HCT116 (cell line): ENCODE results near the gene ZEB2. TPM values are rescaled to one million over a fixed set of nuclear protein-coding genes. Genes with fewer than 3 reads are reported as not detected.

Source experiments
- ATAC-seq: fragments of 200-7000 bp; cut with Tn5 transposase; 2 replicates; pipeline ENCODE4 v1.9.1; 2020; ENCODE audit warnings: mild to moderate bottlenecking, moderate library complexity
- BruUV-seq: library from RNA; stranded (reverse); fragments of 400-500 nt; replicated peaks from 2 replicates; lab custom pipeline; 2021; lab: Mats Ljungman, UMichigan
- CTCF ChIA-PET: fragments of 300-600 bp; sonication (Branson Sonifier 250); formaldehyde crosslinking; loops from one replicate; lab custom pipeline; 2021; ENCODE audit warnings: antibody characterized with exemption; lab: Charles Lee
- POLR2A ChIA-PET: fragments of 300-600, 350-600 bp; sonication (Branson Sonifier 250); formaldehyde crosslinking; loops from one replicate; lab custom pipeline; 2021; ENCODE audit warnings: antibody characterized with exemption; lab: Charles Lee
- RAD21 ChIA-PET, 2 experiments: fragments of 300-600 bp; sonication (Branson Sonifier 250); formaldehyde crosslinking; loops; one replicate each; lab custom pipeline; 2023; ENCODE audit warnings: low total read pairs in 2 of 2; ENCODE audit not compliant: uncharacterized antibody in 2 of 2, unreplicated experiment in 2 of 2, low non-redundant PET in 1 of 2; lab: Charles Lee
- DNase-seq: peaks from one replicate; pipeline ENCODE4 v3.0.0-alpha.2; 2010; ENCODE audit warnings: low read depth, low spot score
- H2AFZ ChIP-seq: fragments of 200-600 bp; shearing (Covaris generic), sonication (generic); 2 replicates; pipeline ENCODE4 v1.6.1; 2017; ENCODE audit warnings: low read depth, mixed run types, mixed read lengths, antibody characterized with exemption, low read length; ENCODE audit not compliant: poor library complexity, severe bottlenecking
- H3K27ac ChIP-seq: 2 replicates; pipeline ENCODE4 v1.5.1; 2012; ENCODE audit warnings: low read depth, low read length
- H3K27me3 ChIP-seq: fragments of 200-600 bp; sonication (generic); 2 replicates; pipeline ENCODE4 v1.6.1; 2016; ENCODE audit warnings: mixed run types, low read length, mixed read lengths; ENCODE audit not compliant: insufficient read depth
- H3K36me3 ChIP-seq, 2 experiments: fragments of 200-500 bp in 1 of 2; fragments of 200-600 bp in 1 of 2; sonication (Bioruptor generic) in 1 of 2; sonication (generic) in 1 of 2; 2 replicates each; pipeline versions ENCODE4 v1.5.1 to v1.6.1; 2014 to 2016; ENCODE audit warnings: low read length in 2 of 2, inconsistent platforms in 1 of 2, mixed read lengths in 1 of 2, mixed run types in 1 of 2; ENCODE audit not compliant: insufficient read depth in 2 of 2, control insufficient read depth in 1 of 2
- H3K4me1 ChIP-seq, 2 experiments: fragments of 200-600 bp in 1 of 2; sonication (generic) in 1 of 2; 2 replicates each; pipeline versions ENCODE4 v1.5.1 to v1.6.1; 2012 to 2017; ENCODE audit warnings: low read length in 2 of 2, inconsistent platforms in 1 of 2, mild to moderate bottlenecking in 1 of 2, mixed read lengths in 1 of 2, mixed run types in 1 of 2, moderate library complexity in 1 of 2; ENCODE audit not compliant: insufficient read depth in 2 of 2, control insufficient read depth in 1 of 2
- H3K4me2 ChIP-seq: fragments of 200-600 bp; sonication (generic); 2 replicates; pipeline ENCODE4 v1.6.1; 2017; ENCODE audit warnings: mixed run types, low read length, mixed read lengths
- H3K4me3 ChIP-seq, 2 experiments: fragments of 200-600 bp in 1 of 2; sonication (generic) in 1 of 2; replicated peaks in 1 of 2; 2 replicates each; pipeline ENCODE4 v1.5.1; 2011 to 2016; ENCODE audit warnings: low read length in 2 of 2, control low read depth in 1 of 2, low read depth in 1 of 2, mild to moderate bottlenecking in 1 of 2, mixed read lengths in 1 of 2, mixed run types in 1 of 2
- H3K79me2 ChIP-seq: fragments of 200-600 bp; sonication (generic); 2 replicates; pipeline ENCODE4 v1.6.1; 2017; ENCODE audit warnings: mild to moderate bottlenecking, mixed run types, low read length, moderate library complexity, mixed read lengths; ENCODE audit not compliant: insufficient read depth
- H3K9ac ChIP-seq: fragments of 200-600 bp; sonication (generic); 2 replicates; pipeline ENCODE4 v1.6.1; 2016; ENCODE audit warnings: low read length, mixed read lengths
- H3K9me2 ChIP-seq: fragments of 200-600 bp; sonication (generic), shearing (Covaris generic); 2 replicates; pipeline ENCODE4 v1.6.1; 2017; ENCODE audit warnings: mixed run types, mild to moderate bottlenecking, moderate library complexity; ENCODE audit not compliant: insufficient read depth
- H3K9me3 ChIP-seq, 2 experiments: fragments of 200-500 bp in 1 of 2; fragments of 200-600 bp in 1 of 2; sonication (Bioruptor generic) in 1 of 2; sonication (generic) in 1 of 2; 2 replicates each; pipeline ENCODE4 v1.6.1; 2014 to 2017; ENCODE audit warnings: low read length in 2 of 2, mixed read lengths in 2 of 2, inconsistent platforms in 1 of 2, low read depth in 1 of 2, mild to moderate bottlenecking in 1 of 2, mixed run types in 1 of 2, moderate library complexity in 1 of 2; ENCODE audit not compliant: control insufficient read depth in 1 of 2, insufficient read depth in 1 of 2
- H4K20me1 ChIP-seq: fragments of 200-600 bp; sonication (generic), shearing (Covaris generic); 2 replicates; pipeline ENCODE4 v1.6.1; 2017; ENCODE audit warnings: mixed run types, mild to moderate bottlenecking, moderate library complexity; ENCODE audit not compliant: insufficient read depth
- CBX3 ChIP-seq: IDR thresholded peaks from 2 replicates; pipeline ENCODE4 v1.6.1; 2012; ENCODE audit warnings: low read depth
- CEBPB ChIP-seq: IDR thresholded peaks from 2 replicates; pipeline ENCODE4 v1.6.1; 2012; ENCODE audit warnings: low read depth
- CTCF ChIP-seq, 3 experiments: fragments of 200-600 bp in 1 of 3; sonication (generic) in 1 of 3; IDR thresholded peaks in 2 of 3; conservative IDR thresholded peaks in 1 of 3; 2 replicates each; pipeline ENCODE4 v1.5.1; 2012 to 2017; ENCODE audit warnings: low read depth in 2 of 3, low read length in 2 of 3, antibody characterized with exemption in 1 of 3, borderline replicate concordance in 1 of 3, control low read depth in 1 of 3, mild to moderate bottlenecking in 1 of 3, mixed read lengths in 1 of 3, mixed run types in 1 of 3, moderate library complexity in 1 of 3; ENCODE audit not compliant: insufficient read depth in 1 of 3
- EGR1 ChIP-seq: IDR thresholded peaks from 2 replicates; pipeline ENCODE4 v1.6.1; 2012; ENCODE audit warnings: low read depth
- ELF1 ChIP-seq: IDR thresholded peaks from 2 replicates; pipeline ENCODE4 v1.6.1; 2012; ENCODE audit warnings: low read depth, borderline replicate concordance
- EZH2 ChIP-seq: fragments of 200-600 bp; sonication (generic); IDR thresholded peaks from 2 replicates; pipeline ENCODE4 v1.6.1; 2017; ENCODE audit warnings: antibody characterized with exemption, mixed run types
- EZH2phosphoT487 ChIP-seq: fragments of 200-600 bp; IDR thresholded peaks from 2 replicates; pipeline ENCODE4 v1.6.1; 2018; ENCODE audit warnings: antibody characterized with exemption, borderline replicate concordance
- FOSL1 ChIP-seq: IDR thresholded peaks from 2 replicates; pipeline ENCODE4 v1.6.1; 2012; ENCODE audit warnings: low read depth
- JUND ChIP-seq: IDR thresholded peaks from 2 replicates; pipeline ENCODE4 v1.6.1; 2012
- MAX ChIP-seq: IDR thresholded peaks from 2 replicates; pipeline ENCODE4 v1.6.1; 2012
- POLR2A ChIP-seq: IDR thresholded peaks from 2 replicates; pipeline ENCODE4 v1.7.0; 2011; ENCODE audit warnings: borderline replicate concordance; ENCODE audit not compliant: insufficient read depth, insufficient read length; ENCODE audit errors: extremely low read depth
- RAD21 ChIP-seq: IDR thresholded peaks from 2 replicates; pipeline ENCODE4 v1.6.1; 2012; ENCODE audit warnings: low read depth, mild to moderate bottlenecking
- SIN3A ChIP-seq: IDR thresholded peaks from 2 replicates; pipeline ENCODE4 v1.6.1; 2012; ENCODE audit warnings: low read depth
- SP1 ChIP-seq: IDR thresholded peaks from 2 replicates; pipeline ENCODE4 v1.6.1; 2012; ENCODE audit warnings: low read depth
- SRF ChIP-seq: IDR thresholded peaks from 2 replicates; pipeline ENCODE4 v1.6.1; 2012; ENCODE audit warnings: low read depth
- ZFX ChIP-seq: fragments of 450-650 bp; IDR thresholded peaks from 2 replicates; pipeline ENCODE4 v1.6.1; 2017
- ZNF274 ChIP-seq: fragments of 200-500 bp; sonication (Bioruptor generic); IDR thresholded peaks from 2 replicates; pipeline ENCODE4 v1.6.1; 2014; ENCODE audit warnings: mild to moderate bottlenecking, low read depth, low read length, inconsistent platforms
- intact Hi-C: fragments of 100-400 bp; cut with micrococcal nuclease; formaldehyde crosslinking; loops from 2 replicates; pipeline ENCODE4 v1.10.0; 2022
- total RNA-seq: library from RNA; stranded (reverse); gene quantifications from one replicate; pipeline ENCODE4 v1.2.1, GENCODE V29; 2021; ENCODE audit not compliant: unreplicated experiment

Gene ZEB2
- total RNA-seq, 1 experiment from 2014 or later: 0.81 TPM

GRCh38 chr2:144464730-144465129, 55.2 kb downstream of the ZEB2 start (continued):
- TF ChIP-seq RAD21: no peak
- TF ChIP-seq ELF1: no peak
- no peak for TF ChIP-seq CBX3
- TF ChIP-seq CEBPB: no peak

- no peaks in the 10 kb centered on the region for H3K36me3 ChIP-seq
- ATAC-seq: no peak
- no peaks in the 10 kb centered on the region for H3K9me3 ChIP-seq
- TF ChIP-seq EGR1 (no peak), JUND (no peak), EZH2 (no peak), ELF1 (no peak), MAX (no peak), ZNF274 (no peak), CBX3 (no peak)
- intact Hi-C loops: no loop called here
- no peaks in the 10 kb centered on the region for H3K27me3 ChIP-seq
- H3K4me1 ChIP-seq: no peaks in the 10 kb centered on the region
- ChIA-PET POLR2A (no interaction called here), CTCF (no interaction called here), RAD21 (no interaction called here)
- H4K20me1 ChIP-seq: no peaks in the 10 kb centered on the region
- H3K27ac ChIP-seq: no peak overlapping the region
- no peak for DNase-seq
- H3K4me2 ChIP-seq: no peak overlapping the region
- H3K79me2 ChIP-seq: no peaks in the 10 kb centered on the region
- BruUV-seq: no TSS peak
- H3K9ac ChIP-seq: no peak overlapping the region
- no peaks in the 10 kb centered on the region for H3K9me2 ChIP-seq
- H3K4me3 ChIP-seq: no peak overlapping the region
- no peak overlapping the region for H2AFZ ChIP-seq
These were observed 56.7 kb downstream of the ZEB2 start for GRCh38 chr2:144463266-144463665.

GRCh38 chr2:144462266-144462665, 57.7 kb downstream of the ZEB2 start:
- CTCF ChIA-PET: no interaction called here
- no peaks in the 10 kb centered on the region for H3K9me2 ChIP-seq
- intact Hi-C loops: no loop called here
- H3K27ac ChIP-seq: no peak overlapping the region
- H3K4me1 ChIP-seq: no peaks in the 10 kb centered on the region
- RAD21 ChIA-PET: no interaction called here
- H4K20me1 ChIP-seq: no peaks in the 10 kb centered on the region
- BruUV-seq: no TSS peak
- H3K4me3 ChIP-seq: no peak overlapping the region
- TF ChIP-seq POLR2A (no peak), FOSL1 (no peak), SRF (no peak), CTCF (IDR thresholded peaks at IDR 0.05 in 2 of 3, conservative IDR thresholded peaks at IDR 0.05 in 1 of 3; ENCODE audit: borderline replicate concordance in 1 of 3, insufficient read depth in 1 of 3, low read depth in 2 of 3, low read length in 2 of 3) (no peak), ZFX (no peak), CEBPB (no peak), ELF1 (no peak), SP1 (no peak), JUND (no peak), RAD21 (no peak), CBX3 (no peak), MAX (no peak), EZH2phosphoT487 (no peak), SIN3A (no peak), EZH2 (no peak)
- no peaks in the 10 kb centered on the region for H3K36me3 ChIP-seq
- ATAC-seq (no peak), DNase-seq (no peak)
- H3K9me3 ChIP-seq: no peaks in the 10 kb centered on the region
- POLR2A ChIA-PET: no interaction called here
- no peak overlapping the region for H2AFZ ChIP-seq
- H3K79me2 ChIP-seq: no peaks in the 10 kb centered on the region
- no peak overlapping the region for H3K9ac ChIP-seq
- no peak overlapping the region for H3K4me2 ChIP-seq
- no peaks in the 10 kb centered on the region for H3K27me3 ChIP-seq
